ENCODE data around the gene CTU2.

DNA sequence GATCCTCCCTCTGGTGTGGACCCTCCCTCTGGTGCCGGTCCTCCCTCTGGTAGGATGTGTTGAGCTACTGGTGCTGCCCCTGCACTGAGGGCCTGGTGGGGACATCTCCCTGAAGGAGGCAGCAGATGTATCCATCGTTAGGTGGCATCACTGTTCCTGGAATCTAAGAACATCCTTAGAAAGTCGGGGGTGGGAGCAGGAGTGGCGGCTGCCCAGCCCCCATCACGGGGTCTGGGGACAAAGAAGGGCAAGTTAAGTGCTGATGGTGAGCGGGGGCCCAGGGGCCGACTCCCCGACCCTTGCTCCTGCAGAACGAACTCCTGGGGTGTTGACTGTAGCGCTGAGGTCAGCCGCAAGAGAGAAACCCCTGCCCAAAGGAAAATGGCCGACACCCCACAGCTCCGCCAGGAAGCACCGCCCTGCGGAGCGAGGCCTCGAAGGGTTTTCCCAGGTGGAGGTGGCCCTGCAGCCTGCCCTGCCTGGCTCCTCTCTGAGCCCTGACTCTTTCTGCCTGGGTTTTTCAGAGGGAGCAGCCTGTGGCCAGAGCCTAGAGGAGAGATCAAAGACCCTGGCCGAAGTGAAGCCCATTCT, 5.5 kb downstream of the CTU2 start:
- TF ChIP-seq, protein P1, sequence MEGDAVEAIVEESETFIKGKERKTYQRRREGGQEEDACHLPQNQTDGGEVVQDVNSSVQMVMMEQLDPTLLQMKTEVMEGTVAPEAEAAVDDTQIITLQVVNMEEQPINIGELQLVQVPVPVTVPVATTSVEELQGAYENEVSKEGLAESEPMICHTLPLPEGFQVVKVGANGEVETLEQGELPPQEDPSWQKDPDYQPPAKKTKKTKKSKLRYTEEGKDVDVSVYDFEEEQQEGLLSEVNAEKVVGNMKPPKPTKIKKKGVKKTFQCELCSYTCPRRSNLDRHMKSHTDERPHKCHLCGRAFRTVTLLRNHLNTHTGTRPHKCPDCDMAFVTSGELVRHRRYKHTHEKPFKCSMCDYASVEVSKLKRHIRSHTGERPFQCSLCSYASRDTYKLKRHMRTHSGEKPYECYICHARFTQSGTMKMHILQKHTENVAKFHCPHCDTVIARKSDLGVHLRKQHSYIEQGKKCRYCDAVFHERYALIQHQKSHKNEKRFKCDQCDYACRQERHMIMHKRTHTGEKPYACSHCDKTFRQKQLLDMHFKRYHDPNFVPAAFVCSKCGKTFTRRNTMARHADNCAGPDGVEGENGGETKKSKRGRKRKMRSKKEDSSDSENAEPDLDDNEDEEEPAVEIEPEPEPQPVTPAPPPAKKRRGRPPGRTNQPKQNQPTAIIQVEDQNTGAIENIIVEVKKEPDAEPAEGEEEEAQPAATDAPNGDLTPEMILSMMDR (IDR thresholded peaks at IDR 0.05): no peak
- TF ChIP-seq POLR2A (IDR thresholded peaks at IDR 0.05): no peak
